Thymus (tissue), 11 donors: ENCODE measurements around the gene NTM. TPM values are rescaled to one million over a fixed set of nuclear protein-coding genes. Genes with fewer than 3 reads are reported as not detected.

Source experiments
- DNase-seq, 9 donors: peaks; one replicate each; pipeline ENCODE4 v3.0.0-alpha.2; 2013; ENCODE audit warnings: low spot score in 9 of 9, low read depth in 6 of 9, missing footprints in 1 of 9
- H3K27ac ChIP-seq, 2 donors: one replicate each; pipeline ENCODE4 v1.5.1; 2013; ENCODE audit warnings: control low read depth in 1 of 2, low read depth in 1 of 2, low read length in 1 of 2, mild to moderate bottlenecking in 1 of 2, moderate library complexity in 1 of 2
- H3K27me3 ChIP-seq, 2 donors: one replicate each; pipeline ENCODE4 v1.5.1; 2013; ENCODE audit warnings: low read length in 1 of 2; ENCODE audit not compliant: control insufficient read depth in 2 of 2, insufficient read depth in 1 of 2
- H3K36me3 ChIP-seq, 2 donors: one replicate each; pipeline ENCODE4 v1.5.1; 2013; ENCODE audit warnings: low read length in 1 of 2, mild to moderate bottlenecking in 1 of 2, moderate library complexity in 1 of 2; ENCODE audit not compliant: control insufficient read depth in 2 of 2, insufficient read depth in 2 of 2
- H3K4me1 ChIP-seq, 2 donors: one replicate each; pipeline ENCODE4 v1.5.1; 2013; ENCODE audit warnings: low read length in 2 of 2; ENCODE audit not compliant: control insufficient read depth in 2 of 2, insufficient read depth in 2 of 2
- H3K4me3 ChIP-seq, 2 donors: one replicate each; pipeline ENCODE4 v1.5.1; 2013; ENCODE audit warnings: low read length in 2 of 2, control low read depth in 1 of 2, mild to moderate bottlenecking in 1 of 2
- H3K9me3 ChIP-seq, 2 donors: one replicate each; pipeline ENCODE4 v1.5.1; 2013; ENCODE audit warnings: low read length in 1 of 2, mild to moderate bottlenecking in 1 of 2; ENCODE audit not compliant: control insufficient read depth in 2 of 2, insufficient read depth in 1 of 2
- WGBS: extraction: QIAGEN DNeasy Blood & Tissue Kit; methylation state at CpG from one replicate; pipeline ENCODE4 v1.1.7; 2013; 5-methylcytosine and 5-hydroxymethylcytosine counted together
- polyA plus RNA-seq: library from polyadenylated mRNA; stranded (reverse); fragments of 200-250 nt; gene quantifications from one replicate; pipeline ENCODE4 v1.2.3, GENCODE V29; 2013
- total RNA-seq: library from RNA; stranded (reverse); fragments of 120-200 nt; gene quantifications from one replicate; pipeline ENCODE4 v1.2.4, GENCODE V29; 2013
- donor health status: healthy.

Gene NTM
- total and polyA plus RNA-seq, 2 donors, result 0.18 to 0.47 TPM

DNA sequence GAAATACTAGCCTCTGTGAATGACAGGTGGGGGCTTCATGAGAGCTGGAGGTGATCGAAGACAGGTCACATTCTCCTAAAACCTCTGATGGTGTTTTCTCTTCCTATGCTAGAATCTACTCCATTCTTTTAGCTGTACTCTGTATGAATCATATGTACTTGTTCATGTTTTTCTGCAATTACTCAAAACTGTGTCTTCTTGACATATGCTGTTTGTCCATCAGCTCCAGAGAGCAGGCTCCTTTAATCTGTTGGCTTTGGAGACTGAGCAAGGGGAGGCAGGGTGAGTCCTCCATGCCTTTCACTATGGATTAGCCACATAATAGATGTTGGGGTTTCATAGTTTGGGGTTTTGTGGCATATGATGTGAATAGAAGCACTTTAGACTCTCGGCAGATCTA, 598.8 kb downstream of the NTM start:
- no peaks in the 10 kb centered on the region for H3K9me3 ChIP-seq
- no peak overlapping the region for H3K27ac ChIP-seq
- no peaks in the 10 kb centered on the region for H3K36me3 ChIP-seq
- no peaks in the 10 kb centered on the region for H3K4me1 ChIP-seq
- DNase-seq, result no peak
- WGBS, result 94% methylated on average over 2 of the region's 2 CpGs
- H3K4me3 ChIP-seq, result no peak overlapping the region
- no peaks in the 10 kb centered on the region for H3K27me3 ChIP-seq

GRCh38 chr11:131973061-131973460, 602.6 kb downstream of the NTM start:
- no peaks in the 10 kb centered on the region for H3K36me3 ChIP-seq
- no peak overlapping the region for H3K27ac ChIP-seq
- H3K4me1 ChIP-seq, result no peaks in the 10 kb centered on the region
- no peak overlapping the region for H3K4me3 ChIP-seq
- no peak for DNase-seq
- WGBS, result 98% methylated on average over 2 of the region's 2 CpGs
- no peaks in the 10 kb centered on the region for H3K9me3 ChIP-seq
- no peaks in the 10 kb centered on the region for H3K27me3 ChIP-seq

DNA sequence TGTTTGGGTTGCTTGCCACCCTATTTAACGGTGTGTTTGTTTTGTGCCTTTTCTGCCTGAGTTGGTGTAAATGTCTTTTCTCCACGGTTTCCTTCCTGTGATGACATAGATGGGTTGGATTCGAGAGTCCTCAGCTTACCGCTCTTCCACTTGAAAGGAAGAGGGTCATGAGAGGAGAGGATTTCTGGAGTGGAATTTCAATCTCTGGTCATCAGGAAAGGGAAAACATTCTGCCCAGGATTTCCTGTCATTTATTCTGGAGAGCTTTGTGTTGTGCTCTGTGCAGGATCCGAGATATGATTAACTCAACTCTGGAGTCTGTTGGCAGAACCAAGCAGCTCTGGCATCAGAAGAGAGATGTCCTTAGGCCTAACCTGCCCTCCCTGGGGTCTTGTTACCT, 605.2 kb downstream of the NTM start:
- H3K27ac ChIP-seq, result no peak overlapping the region
- no peak overlapping the region for H3K4me3 ChIP-seq
- no peaks in the 10 kb centered on the region for H3K4me1 ChIP-seq
- WGBS, result 51% methylated on average over 5 of the region's 5 CpGs
- H3K9me3 ChIP-seq, result no peaks in the 10 kb centered on the region
- no peaks in the 10 kb centered on the region for H3K36me3 ChIP-seq
- no peaks in the 10 kb centered on the region for H3K27me3 ChIP-seq
- no peak for DNase-seq

DNA sequence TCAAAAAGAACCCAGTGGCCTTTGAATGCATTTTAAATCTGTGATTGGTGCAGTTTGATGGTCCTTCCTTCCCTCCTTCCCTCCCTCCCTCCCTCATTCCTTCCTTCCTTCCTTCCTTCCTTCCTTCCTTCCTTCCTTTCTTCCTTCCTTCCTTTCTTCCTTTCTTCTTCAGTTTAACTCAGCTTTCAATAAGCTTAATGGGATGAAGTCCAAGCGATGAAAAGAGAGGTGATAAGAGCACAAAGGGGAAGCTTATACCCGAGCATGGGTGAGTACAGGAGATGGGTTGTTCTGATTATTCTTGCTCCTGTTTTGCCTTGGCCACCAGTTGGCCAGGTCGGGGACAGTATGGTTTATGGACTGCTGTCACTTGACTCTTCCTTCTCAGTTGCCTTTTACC, 605.6 kb downstream of the NTM start:
- no peak for DNase-seq
- Histone ChIP-seq H3K36me3 (no peaks in the 10 kb centered on the region), H3K27me3 (no peaks in the 10 kb centered on the region), H3K4me1 (no peaks in the 10 kb centered on the region), H3K4me3 (no peak overlapping the region), H3K9me3 (no peaks in the 10 kb centered on the region), H3K27ac (no peak overlapping the region)
- WGBS, result 75% methylated on average over 3 of the region's 3 CpGs

DNA sequence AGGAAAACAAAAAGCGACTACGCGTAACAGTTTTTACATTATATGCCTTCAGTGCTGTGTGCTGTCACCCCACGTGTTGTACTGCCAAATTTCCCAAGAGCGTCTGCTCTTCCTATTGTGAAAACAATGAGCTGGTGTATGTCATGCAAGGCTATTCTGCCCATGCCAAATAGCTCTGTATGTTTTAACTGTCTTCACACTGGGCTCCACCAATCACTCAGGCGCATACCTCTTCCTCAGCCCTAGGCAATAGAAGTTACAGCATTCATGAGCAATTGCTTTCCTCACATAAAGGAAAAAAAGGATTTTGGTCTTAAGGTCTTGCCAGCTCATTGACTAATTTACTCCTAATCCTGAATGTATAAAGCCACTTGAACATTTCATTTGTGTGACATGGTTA, 606.8 kb downstream of the NTM start:
- Histone ChIP-seq H3K4me3 (no peak overlapping the region), H3K27me3 (no peaks in the 10 kb centered on the region), H3K9me3 (no peaks in the 10 kb centered on the region), H3K4me1 (no peaks in the 10 kb centered on the region), H3K27ac (no peak overlapping the region), H3K36me3 (no peaks in the 10 kb centered on the region)
- WGBS, result 88% methylated on average over 6 of the region's 6 CpGs
- no peak for DNase-seq

GRCh38 chr11:131977854-131978253, 607.4 kb downstream of the NTM start:
- no peak overlapping the region for H3K4me3 ChIP-seq
- H3K9me3 ChIP-seq, result no peaks in the 10 kb centered on the region
- no peaks in the 10 kb centered on the region for H3K36me3 ChIP-seq
- H3K27me3 ChIP-seq, result no peaks in the 10 kb centered on the region
- H3K4me1 ChIP-seq, result no peaks in the 10 kb centered on the region
- DNase-seq, result no peak
- 89% methylated on average over 3 of the region's 3 CpGs for WGBS
- H3K27ac ChIP-seq, result no peak overlapping the region

DNA sequence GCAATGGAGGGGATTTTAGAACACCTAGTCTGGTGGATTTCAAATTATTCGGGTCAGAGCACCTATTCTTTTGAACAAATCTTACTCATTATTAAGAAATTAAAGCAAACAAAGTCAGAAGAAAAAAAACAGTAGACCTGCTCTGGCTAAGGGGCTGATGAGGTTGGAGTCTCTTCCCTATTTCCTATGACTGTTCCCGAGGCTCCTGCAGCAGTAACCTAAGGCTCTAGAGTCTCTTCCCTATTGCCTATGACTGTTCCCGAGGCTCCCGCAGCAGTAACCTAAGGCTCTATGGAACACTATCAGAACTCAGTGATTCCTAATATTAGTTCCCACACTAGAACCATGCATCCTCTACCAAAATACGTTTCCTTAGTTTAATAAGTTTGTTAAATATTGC, 607.9 kb downstream of the NTM start:
- no peak overlapping the region for H3K27ac ChIP-seq
- no peaks in the 10 kb centered on the region for H3K4me1 ChIP-seq
- no peaks in the 10 kb centered on the region for H3K9me3 ChIP-seq
- H3K4me3 ChIP-seq, result no peak overlapping the region
- 69% methylated on average over 5 of the region's 5 CpGs for WGBS
- no peaks in the 10 kb centered on the region for H3K27me3 ChIP-seq
- no peak for DNase-seq
- H3K36me3 ChIP-seq, result no peaks in the 10 kb centered on the region

DNA sequence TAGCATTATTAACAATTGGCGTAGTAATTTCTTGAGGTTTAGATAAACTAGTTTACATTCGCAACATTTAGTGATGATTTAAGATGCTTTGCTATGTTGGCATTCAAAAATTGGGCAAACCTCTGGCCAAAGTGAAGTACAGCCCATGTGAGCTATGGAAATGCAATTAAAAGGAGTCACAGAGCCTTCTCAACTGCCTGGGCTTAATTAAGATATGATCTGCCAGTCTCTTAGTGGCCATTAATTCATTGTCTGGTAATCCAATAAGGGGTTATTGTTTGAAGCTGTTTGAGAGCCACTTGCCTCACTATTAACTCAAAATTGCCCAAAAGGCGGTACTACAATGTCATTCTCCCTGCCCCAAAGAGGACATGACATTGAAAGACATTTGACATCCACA, 608.9 kb downstream of the NTM start:
- H3K4me1 ChIP-seq, result no peaks in the 10 kb centered on the region

GRCh38 chr11:131980199-131980598, 609.8 kb downstream of the NTM start:
- WGBS, result 94% methylated on average over 3 of the region's 3 CpGs
- Histone ChIP-seq H3K36me3 (no peaks in the 10 kb centered on the region), H3K4me3 (no peak overlapping the region), H3K9me3 (no peaks in the 10 kb centered on the region), H3K4me1 (no peaks in the 10 kb centered on the region), H3K27me3 (no peaks in the 10 kb centered on the region), H3K27ac (no peak overlapping the region)
- no peak for DNase-seq

More for the DNA sequence above, 608.9 kb downstream of the NTM start:
- Histone ChIP-seq H3K4me3 (no peak overlapping the region), H3K36me3 (no peaks in the 10 kb centered on the region), H3K27me3 (no peaks in the 10 kb centered on the region), H3K27ac (no peak overlapping the region), H3K9me3 (no peaks in the 10 kb centered on the region)
- WGBS, result 95% methylated on average over 3 of the region's 3 CpGs
- no peak for DNase-seq
